Measurements from ENCODE around the gene PDLIM5.

PDLIM5 gene

DNA sequence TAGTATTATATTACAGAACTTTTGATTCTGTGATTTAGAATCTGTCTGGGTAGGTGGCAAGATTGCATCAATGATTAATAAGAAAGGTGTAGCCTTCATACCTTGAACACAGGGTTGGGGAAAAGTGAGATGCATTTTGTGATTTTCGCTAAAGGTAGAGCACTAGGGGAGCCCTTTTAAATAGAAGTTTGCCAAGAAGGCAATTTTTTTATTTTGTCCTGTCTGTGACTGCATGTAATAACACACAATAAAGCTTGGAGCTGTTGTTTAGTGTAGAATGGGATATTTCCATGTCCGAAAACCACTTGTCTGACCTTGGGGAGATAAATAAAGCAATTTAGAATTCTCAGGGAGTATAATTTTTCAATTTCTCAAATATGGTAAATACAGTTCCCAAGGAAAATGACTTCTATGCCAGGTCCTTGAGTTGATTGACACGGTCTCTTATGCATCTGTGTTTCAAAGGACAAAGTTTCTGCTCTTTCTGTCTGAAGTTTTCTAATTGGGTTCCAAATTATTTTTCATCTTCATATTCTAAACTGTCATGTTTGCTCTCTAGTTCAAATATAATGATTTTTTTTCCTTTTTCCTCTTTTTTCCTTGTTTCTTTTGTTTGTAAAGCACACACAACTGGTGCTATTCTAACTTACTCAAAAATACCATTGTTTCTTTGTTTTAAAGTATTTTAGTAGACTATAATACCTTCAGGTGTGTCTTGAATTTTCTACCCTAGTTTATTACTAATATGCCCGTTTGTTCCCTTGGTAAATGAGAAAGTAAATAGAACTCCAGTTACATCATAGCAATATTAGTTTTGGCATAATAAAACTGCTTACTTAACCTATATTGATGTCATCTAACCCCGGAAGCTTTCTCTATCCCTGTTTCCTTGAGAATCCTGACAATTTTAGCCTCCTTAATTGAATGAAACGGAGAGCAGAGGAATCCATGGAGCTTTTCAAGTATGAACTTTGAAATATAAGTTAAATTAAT is 218.2 kb downstream of the PDLIM5 start:
- Histone ChIP-seq H3K4me1 (ENCODE audit: insufficient read depth, low read length) (no peaks in the 10 kb centered on the region), H3K27ac (ENCODE audit: low read length) (no peak overlapping the region), H3K27me3 (ENCODE audit: insufficient read depth, low read length) (no peaks in the 10 kb centered on the region), H3K9ac (ENCODE audit: low read depth, low read length) (no peak overlapping the region), H3K4me3 (ENCODE audit: low read length) (no peak overlapping the region), H3K9me3 (ENCODE audit: insufficient read depth, low read depth, low read length) (no peaks in the 10 kb centered on the region), H3K36me3 (ENCODE audit: insufficient read depth, low read depth, low read length) (no peaks in the 10 kb centered on the region)

- Histone ChIP-seq H3K4me1 (ENCODE audit: insufficient read depth, low read length) (no peaks in the 10 kb centered on the region), H3K9ac (ENCODE audit: low read depth, low read length) (no peak overlapping the region), H3K27me3 (ENCODE audit: insufficient read depth, low read length) (no peaks in the 10 kb centered on the region), H3K9me3 (ENCODE audit: insufficient read depth, low read depth, low read length) (no peaks in the 10 kb centered on the region), H3K27ac (ENCODE audit: low read length) (no peak overlapping the region), H3K4me3 (ENCODE audit: low read length) (no peak overlapping the region), H3K36me3 (ENCODE audit: insufficient read depth, low read depth, low read length) (no peaks in the 10 kb centered on the region)
Measured at GRCh38 chr4:94671113-94671512, 219.4 kb downstream of the PDLIM5 start.

- no peak overlapping the region for H3K4me3 ChIP-seq (ENCODE audit: low read length)
- no peaks in the 10 kb centered on the region for H3K9me3 ChIP-seq (ENCODE audit: insufficient read depth, low read depth, low read length)
- no peaks in the 10 kb centered on the region for H3K27me3 ChIP-seq (ENCODE audit: insufficient read depth, low read length)
- no peak overlapping the region for H3K27ac ChIP-seq (ENCODE audit: low read length)
- H3K36me3 ChIP-seq (ENCODE audit: insufficient read depth, low read depth, low read length): no peaks in the 10 kb centered on the region
- no peak overlapping the region for H3K9ac ChIP-seq (ENCODE audit: low read depth, low read length)
- no peaks in the 10 kb centered on the region for H3K4me1 ChIP-seq (ENCODE audit: insufficient read depth, low read length)
Measured at GRCh38 chr4:94673961-94674360, 222.2 kb downstream of the PDLIM5 start.

GRCh38 chr4:94676970-94677369 is 225.2 kb downstream of the PDLIM5 start:
- Histone ChIP-seq H3K36me3 (ENCODE audit: insufficient read depth, low read depth, low read length) (no peaks in the 10 kb centered on the region), H3K9me3 (ENCODE audit: insufficient read depth, low read depth, low read length) (no peaks in the 10 kb centered on the region), H3K4me3 (ENCODE audit: low read length) (no peak overlapping the region), H3K27ac (ENCODE audit: low read length) (no peak overlapping the region), H3K9ac (ENCODE audit: low read depth, low read length) (no peak overlapping the region), H3K4me1 (ENCODE audit: insufficient read depth, low read length) (no peaks in the 10 kb centered on the region), H3K27me3 (ENCODE audit: insufficient read depth, low read length) (no peaks in the 10 kb centered on the region)

GRCh38 chr4:94678896-94679295 is 227.2 kb downstream of the PDLIM5 start:
- H3K27ac ChIP-seq (ENCODE audit: low read length): no peak overlapping the region
- no peaks in the 10 kb centered on the region for H3K36me3 ChIP-seq (ENCODE audit: insufficient read depth, low read depth, low read length)
- no peaks in the 10 kb centered on the region for H3K4me1 ChIP-seq (ENCODE audit: insufficient read depth, low read length)
- H3K27me3 ChIP-seq (ENCODE audit: insufficient read depth, low read length): no peaks in the 10 kb centered on the region
- H3K9me3 ChIP-seq (ENCODE audit: insufficient read depth, low read depth, low read length): no peaks in the 10 kb centered on the region
- H3K9ac ChIP-seq (ENCODE audit: low read depth, low read length): no peak overlapping the region
- no peak overlapping the region for H3K4me3 ChIP-seq (ENCODE audit: low read length)

DNA sequence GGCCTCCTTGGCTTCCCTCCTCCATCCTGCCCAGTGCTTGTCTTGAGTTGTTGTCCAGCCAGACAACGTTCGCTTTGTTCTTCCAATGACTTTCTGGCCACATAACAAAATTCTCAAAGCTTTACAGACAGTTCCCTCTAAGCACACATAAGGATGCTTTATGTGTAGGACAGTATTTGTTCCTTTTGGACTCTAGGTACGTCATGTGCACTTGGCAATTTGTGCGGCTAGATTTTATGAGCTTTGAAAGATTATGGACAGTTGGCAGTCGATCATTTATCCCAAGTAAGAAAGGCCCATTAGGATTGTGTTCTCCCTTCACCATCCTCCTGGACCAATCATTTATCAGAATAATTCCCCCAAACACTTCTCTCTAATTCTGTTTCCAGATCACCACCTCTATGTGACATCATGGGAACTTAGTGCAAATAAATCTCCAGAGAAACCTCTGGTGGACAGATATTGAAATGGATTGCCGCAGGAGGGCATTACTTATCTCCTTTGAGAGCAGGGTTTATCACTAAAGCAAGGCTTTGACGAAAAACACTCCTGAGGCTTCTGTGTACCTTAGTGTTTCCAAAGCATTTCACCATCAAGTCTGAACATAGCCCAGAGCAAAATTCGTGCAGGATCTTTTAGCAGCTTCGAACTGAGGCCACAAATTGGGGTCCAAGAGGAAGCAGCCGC is 228.6 kb downstream of the PDLIM5 start:
- H3K36me3 ChIP-seq (ENCODE audit: insufficient read depth, low read depth, low read length): no peaks in the 10 kb centered on the region
- H3K9ac ChIP-seq (ENCODE audit: low read depth, low read length): no peak overlapping the region
- no peak overlapping the region for H3K4me3 ChIP-seq (ENCODE audit: low read length)
- no peaks in the 10 kb centered on the region for H3K27me3 ChIP-seq (ENCODE audit: insufficient read depth, low read length)
- no peaks in the 10 kb centered on the region for H3K4me1 ChIP-seq (ENCODE audit: insufficient read depth, low read length)
- no peak overlapping the region for H3K27ac ChIP-seq (ENCODE audit: low read length)
- H3K9me3 ChIP-seq (ENCODE audit: insufficient read depth, low read depth, low read length): no peaks in the 10 kb centered on the region

- Histone ChIP-seq H3K36me3 (ENCODE audit: insufficient read depth, low read depth, low read length) (no peaks in the 10 kb centered on the region), H3K9ac (ENCODE audit: low read depth, low read length) (no peak overlapping the region), H3K9me3 (ENCODE audit: insufficient read depth, low read depth, low read length) (no peaks in the 10 kb centered on the region), H3K27ac (ENCODE audit: low read length) (no peak overlapping the region), H3K27me3 (ENCODE audit: insufficient read depth, low read length) (no peaks in the 10 kb centered on the region), H3K4me1 (ENCODE audit: insufficient read depth, low read length) (no peaks in the 10 kb centered on the region), H3K4me3 (ENCODE audit: low read length) (no peak overlapping the region)
Measured at GRCh38 chr4:94686086-94686485, 234.3 kb downstream of the PDLIM5 start.

DNA sequence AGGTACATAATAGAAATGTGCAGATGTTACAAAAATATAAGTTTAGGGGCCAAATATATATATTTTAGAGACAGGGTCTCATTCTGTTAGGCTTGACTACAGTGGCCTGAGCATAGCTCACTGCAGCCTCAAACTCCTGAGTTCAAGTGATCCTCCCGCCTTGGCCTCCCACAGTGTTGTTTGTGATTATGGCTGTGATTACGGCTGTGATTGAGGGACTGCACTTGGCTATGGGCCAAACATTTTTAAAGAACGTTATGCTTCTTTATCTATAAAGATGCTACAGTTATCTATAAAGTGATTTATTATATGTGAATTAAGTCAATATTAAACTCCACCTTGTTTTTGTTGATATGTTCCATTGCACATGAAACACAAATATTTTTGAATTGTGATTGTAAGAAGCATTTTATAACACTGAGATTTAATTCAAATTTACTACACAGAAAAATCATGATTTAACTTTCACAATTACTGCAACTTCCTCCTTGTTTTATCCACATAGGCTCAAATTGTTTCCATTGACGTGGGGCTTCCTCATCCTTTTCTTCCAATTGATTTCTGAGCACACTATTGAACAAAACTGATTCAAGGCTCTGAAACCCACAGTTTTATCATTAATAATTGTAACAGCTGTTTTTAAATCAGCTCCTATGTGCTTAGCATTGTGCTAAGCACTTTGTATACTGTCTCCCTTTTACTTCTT is 237.6 kb downstream of the PDLIM5 start:
- H3K4me3 ChIP-seq (ENCODE audit: low read length): no peak overlapping the region

DNA sequence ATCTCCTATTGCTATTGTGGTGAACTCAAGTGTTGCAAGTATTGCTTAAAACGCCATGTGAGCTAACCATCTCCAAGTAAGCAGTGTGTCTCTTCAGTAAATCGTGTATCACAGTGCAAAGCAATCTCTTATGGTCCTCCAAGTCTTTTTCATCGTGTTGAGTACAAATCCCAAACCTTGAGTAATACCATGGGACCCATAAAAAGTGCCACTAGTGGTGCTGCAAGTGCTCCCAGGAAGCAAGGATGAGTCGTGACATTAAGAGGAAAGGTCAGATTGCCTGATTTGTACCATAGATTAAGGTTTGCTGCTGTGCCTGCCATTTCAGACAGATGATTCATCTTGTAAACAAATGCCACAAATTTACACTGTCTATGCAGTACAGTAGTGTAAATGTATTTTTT is 239.1 kb downstream of the PDLIM5 start:
- Histone ChIP-seq H3K4me1 (ENCODE audit: insufficient read depth, low read length) (no peaks in the 10 kb centered on the region), H3K9me3 (ENCODE audit: insufficient read depth, low read depth, low read length) (no peaks in the 10 kb centered on the region), H3K27me3 (ENCODE audit: insufficient read depth, low read length) (no peaks in the 10 kb centered on the region), H3K27ac (ENCODE audit: low read length) (no peak overlapping the region), H3K9ac (ENCODE audit: low read depth, low read length) (no peak overlapping the region), H3K36me3 (ENCODE audit: insufficient read depth, low read depth, low read length) (no peaks in the 10 kb centered on the region), H3K4me3 (ENCODE audit: low read length) (no peak overlapping the region)

More for the DNA sequence above, 237.6 kb downstream of the PDLIM5 start:
- H3K27ac ChIP-seq (ENCODE audit: low read length): no peak overlapping the region
- no peak overlapping the region for H3K9ac ChIP-seq (ENCODE audit: low read depth, low read length)
- H3K36me3 ChIP-seq (ENCODE audit: insufficient read depth, low read depth, low read length): no peaks in the 10 kb centered on the region
- no peaks in the 10 kb centered on the region for H3K4me1 ChIP-seq (ENCODE audit: insufficient read depth, low read length)
- no peaks in the 10 kb centered on the region for H3K9me3 ChIP-seq (ENCODE audit: insufficient read depth, low read depth, low read length)
- H3K27me3 ChIP-seq (ENCODE audit: insufficient read depth, low read length): no peaks in the 10 kb centered on the region

DNA sequence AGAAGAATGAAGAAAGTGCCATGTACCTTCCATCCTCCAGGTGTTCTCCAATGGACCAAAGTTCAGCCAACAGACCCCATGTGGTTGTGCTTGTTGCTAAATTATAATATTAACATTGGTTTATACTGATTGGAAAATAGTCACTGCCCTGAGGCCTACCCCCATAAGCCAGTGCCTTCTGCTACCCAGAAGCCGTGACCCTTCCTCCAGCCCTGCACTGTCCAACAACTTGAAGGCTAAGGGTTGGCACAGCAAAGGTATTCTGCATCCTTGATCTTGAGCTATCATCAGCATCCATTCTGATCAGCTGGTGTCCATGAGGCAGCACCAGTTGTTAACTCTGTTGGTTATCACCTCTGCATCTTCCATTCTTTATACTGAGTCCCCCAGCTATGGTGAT is 239.8 kb downstream of the PDLIM5 start:
- Histone ChIP-seq H3K9me3 (ENCODE audit: insufficient read depth, low read depth, low read length) (no peaks in the 10 kb centered on the region), H3K9ac (ENCODE audit: low read depth, low read length) (no peak overlapping the region), H3K27me3 (ENCODE audit: insufficient read depth, low read length) (no peaks in the 10 kb centered on the region), H3K27ac (ENCODE audit: low read length) (no peak overlapping the region), H3K4me3 (ENCODE audit: low read length) (no peak overlapping the region), H3K4me1 (ENCODE audit: insufficient read depth, low read length) (no peaks in the 10 kb centered on the region), H3K36me3 (ENCODE audit: insufficient read depth, low read depth, low read length) (no peaks in the 10 kb centered on the region)

DNA sequence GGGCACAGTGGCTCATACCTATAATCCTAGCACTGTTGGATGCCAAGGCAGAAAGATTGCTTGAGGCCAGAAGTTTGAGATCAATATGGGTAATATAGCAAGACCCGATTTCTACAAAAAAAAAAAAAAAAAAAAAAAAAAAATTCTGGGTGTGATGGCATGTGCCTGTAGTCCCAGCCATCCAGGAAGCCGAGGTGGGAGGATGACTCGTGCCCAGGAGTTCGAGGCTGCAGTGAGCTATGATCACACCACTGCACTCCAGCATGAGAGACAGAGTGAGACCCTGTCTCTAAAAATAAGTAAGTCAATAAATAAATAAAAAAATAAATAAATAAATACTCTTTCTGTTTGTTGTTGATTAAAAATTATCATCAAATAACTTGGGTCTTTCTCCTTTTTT is 243.6 kb downstream of the PDLIM5 start:
- no peaks in the 10 kb centered on the region for H3K27me3 ChIP-seq (ENCODE audit: insufficient read depth, low read length)
- no peak overlapping the region for H3K4me3 ChIP-seq (ENCODE audit: low read length)
- no peaks in the 10 kb centered on the region for H3K9me3 ChIP-seq (ENCODE audit: insufficient read depth, low read depth, low read length)
- H3K9ac ChIP-seq (ENCODE audit: low read depth, low read length): no peak overlapping the region
- no peak overlapping the region for H3K27ac ChIP-seq (ENCODE audit: low read length)
- no peaks in the 10 kb centered on the region for H3K36me3 ChIP-seq (ENCODE audit: insufficient read depth, low read depth, low read length)
- no peaks in the 10 kb centered on the region for H3K4me1 ChIP-seq (ENCODE audit: insufficient read depth, low read length)

Measured in iPS-20b (cell line).